Measurements from ENCODE around the gene PCDH15.

PCDH15 gene

GRCh38 chr10:54722075-54722474 lies 79.0 kb downstream of the PCDH15 start:
- DNase-seq (ENCODE audit: low read depth in 2 of 2) = no peak
- TF ChIP-seq, protein P1, sequence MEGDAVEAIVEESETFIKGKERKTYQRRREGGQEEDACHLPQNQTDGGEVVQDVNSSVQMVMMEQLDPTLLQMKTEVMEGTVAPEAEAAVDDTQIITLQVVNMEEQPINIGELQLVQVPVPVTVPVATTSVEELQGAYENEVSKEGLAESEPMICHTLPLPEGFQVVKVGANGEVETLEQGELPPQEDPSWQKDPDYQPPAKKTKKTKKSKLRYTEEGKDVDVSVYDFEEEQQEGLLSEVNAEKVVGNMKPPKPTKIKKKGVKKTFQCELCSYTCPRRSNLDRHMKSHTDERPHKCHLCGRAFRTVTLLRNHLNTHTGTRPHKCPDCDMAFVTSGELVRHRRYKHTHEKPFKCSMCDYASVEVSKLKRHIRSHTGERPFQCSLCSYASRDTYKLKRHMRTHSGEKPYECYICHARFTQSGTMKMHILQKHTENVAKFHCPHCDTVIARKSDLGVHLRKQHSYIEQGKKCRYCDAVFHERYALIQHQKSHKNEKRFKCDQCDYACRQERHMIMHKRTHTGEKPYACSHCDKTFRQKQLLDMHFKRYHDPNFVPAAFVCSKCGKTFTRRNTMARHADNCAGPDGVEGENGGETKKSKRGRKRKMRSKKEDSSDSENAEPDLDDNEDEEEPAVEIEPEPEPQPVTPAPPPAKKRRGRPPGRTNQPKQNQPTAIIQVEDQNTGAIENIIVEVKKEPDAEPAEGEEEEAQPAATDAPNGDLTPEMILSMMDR (IDR thresholded peaks at IDR 0.05; ENCODE audit: low read depth, low read length) = no peak
- H3K4me3 ChIP-seq (replicated peaks in 1 of 2; ENCODE audit: low read depth in 2 of 2, low read length in 2 of 2) = no peak overlapping the region

- DNase-seq (ENCODE audit: low read depth in 2 of 2) = no peak
- TF ChIP-seq, protein P1 (IDR thresholded peaks at IDR 0.05; ENCODE audit: low read depth, low read length) = no peak
- no peak overlapping the region for H3K4me3 ChIP-seq (replicated peaks in 1 of 2; ENCODE audit: low read depth in 2 of 2, low read length in 2 of 2)
These were observed 90.1 kb downstream of the PCDH15 start for GRCh38 chr10:54710918-54711317.

DNA sequence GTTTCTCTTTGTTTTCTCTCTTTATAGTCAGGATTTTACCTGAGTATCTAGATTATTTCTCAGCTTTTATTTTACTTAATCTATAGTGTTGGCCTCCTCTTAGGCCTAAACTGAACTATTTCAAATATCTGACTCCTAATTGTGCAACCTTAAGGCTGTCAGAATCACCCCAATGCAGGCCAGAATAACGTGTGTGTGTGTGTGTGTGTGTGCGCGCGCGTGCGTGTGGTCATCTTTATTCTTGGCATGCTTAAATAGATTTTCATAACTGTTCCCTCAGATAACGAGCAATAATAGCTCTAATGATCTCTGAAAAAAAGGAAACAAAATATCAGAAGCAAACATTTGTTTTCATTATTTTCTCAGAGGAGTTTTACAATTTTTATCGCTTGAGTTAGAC lies 92.4 kb downstream of the PCDH15 start:
- no peak overlapping the region for H3K4me3 ChIP-seq (replicated peaks in 1 of 2; ENCODE audit: low read depth in 2 of 2, low read length in 2 of 2)
- TF ChIP-seq, protein P1 (IDR thresholded peaks at IDR 0.05; ENCODE audit: low read depth, low read length) = no peak
- no peak for DNase-seq (ENCODE audit: low read depth in 2 of 2)

DNA sequence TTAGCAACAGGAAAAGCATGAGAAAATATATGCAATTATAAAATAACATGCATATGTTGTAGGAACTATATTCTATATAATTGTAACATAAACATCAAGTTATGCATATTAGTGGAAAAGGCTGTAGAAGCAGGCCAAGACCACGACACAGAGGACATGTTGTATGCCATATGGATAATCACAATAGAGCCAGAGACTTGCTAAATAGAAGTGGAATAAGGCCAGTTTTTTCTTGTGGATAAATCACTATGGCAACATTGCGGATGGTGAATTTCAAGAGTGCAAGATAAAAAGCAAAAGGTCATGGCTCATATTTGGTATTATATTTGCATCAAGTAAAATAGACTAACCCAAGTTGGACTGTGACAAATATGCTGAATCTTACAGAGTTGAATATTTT lies 93.0 kb downstream of the PCDH15 start:
- H3K4me3 ChIP-seq (replicated peaks in 1 of 2; ENCODE audit: low read depth in 2 of 2, low read length in 2 of 2) = no peak overlapping the region
- TF ChIP-seq, protein P1 (IDR thresholded peaks at IDR 0.05; ENCODE audit: low read depth, low read length) = no peak

DNA sequence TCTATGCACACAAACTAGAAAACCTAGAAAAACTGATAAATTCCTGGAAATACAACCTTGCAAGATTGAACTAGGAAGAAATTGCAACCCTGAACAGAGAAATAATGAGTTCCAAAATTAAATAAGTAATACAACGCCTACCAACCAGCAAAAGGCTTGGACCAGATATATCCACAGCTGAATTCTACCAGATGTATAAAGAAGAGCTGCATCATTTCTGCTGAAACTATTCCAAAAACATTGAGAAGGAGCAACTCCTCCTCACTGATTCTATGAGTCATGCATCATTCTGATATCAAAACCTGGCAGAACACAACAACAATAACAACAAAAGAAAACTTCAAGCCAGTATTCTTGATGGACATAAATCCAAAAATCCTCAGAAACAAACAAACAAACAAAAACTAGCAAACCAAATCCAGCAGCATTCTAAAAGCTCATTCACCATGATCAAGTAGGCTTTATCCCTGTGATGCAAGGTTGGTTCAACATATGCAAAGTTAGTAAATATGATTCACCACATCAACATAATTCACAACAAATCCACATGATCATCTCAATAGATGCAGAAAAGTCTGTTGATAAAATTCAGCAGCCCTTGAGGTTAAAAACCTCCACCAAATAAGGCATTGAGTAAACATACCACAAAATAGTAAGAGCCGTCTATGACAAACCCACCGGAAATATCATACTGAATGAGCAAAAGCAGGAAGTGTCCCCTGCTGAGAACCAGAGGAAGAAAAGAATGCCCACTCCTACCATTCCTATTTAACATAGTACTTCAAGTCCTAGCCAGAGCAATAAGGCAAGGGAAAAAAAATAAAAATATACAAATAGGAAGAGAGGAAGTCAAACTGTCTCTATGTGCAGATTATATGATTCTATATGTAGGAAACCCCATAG lies 98.2 kb downstream of the PCDH15 start:
- TF ChIP-seq, protein P1 (IDR thresholded peaks at IDR 0.05; ENCODE audit: low read depth, low read length) = no peak
- no peak for DNase-seq (ENCODE audit: low read depth in 2 of 2)
- no peak overlapping the region for H3K4me3 ChIP-seq (replicated peaks in 1 of 2; ENCODE audit: low read depth in 2 of 2, low read length in 2 of 2)

More for the DNA sequence above, 93.0 kb downstream of the PCDH15 start:
- no peak for DNase-seq (ENCODE audit: low read depth in 2 of 2)

DNA sequence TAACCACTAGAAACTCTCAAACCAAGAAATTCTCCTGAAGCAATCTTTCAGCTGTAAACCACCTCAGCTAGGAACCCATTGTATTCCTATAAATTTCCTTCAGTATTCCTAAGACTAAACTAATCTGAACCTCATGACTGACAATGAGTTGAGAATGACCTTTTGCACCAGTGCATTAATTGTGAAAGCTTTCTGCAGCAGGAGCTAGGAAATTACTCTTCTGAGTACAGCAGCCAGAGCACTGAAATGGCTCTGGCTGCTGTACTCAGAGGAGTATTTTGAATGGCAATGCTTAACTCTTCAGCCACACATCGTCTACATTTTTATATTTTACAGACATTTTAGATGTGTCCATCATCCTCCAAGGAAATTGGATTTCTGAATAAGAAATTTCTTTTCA lies 109.7 kb downstream of the PCDH15 start:
- TF ChIP-seq, protein P1 (IDR thresholded peaks at IDR 0.05; ENCODE audit: low read depth, low read length) = no peak
- no peak for DNase-seq (ENCODE audit: low read depth in 2 of 2)
- H3K4me3 ChIP-seq (replicated peaks in 1 of 2; ENCODE audit: low read depth in 2 of 2, low read length in 2 of 2) = no peak overlapping the region
